BJ (cell line): ENCODE results near the gene MRPL21. TPM values are rescaled to one million over a fixed set of nuclear protein-coding genes. Genes with fewer than 3 reads are reported as not detected.

Experiments
- CTCF ChIA-PET: fragments of 350-600 bp; formaldehyde crosslinking; extraction: SDS; loops from one replicate; lab custom pipeline; 2021; ENCODE audit warnings: antibody characterized with exemption, inconsistent platforms; lab: Yijun Ruan, JAX
- POLR2A ChIA-PET: fragments of 300-600 bp; sonication (Branson Sonifier 250); formaldehyde crosslinking; extraction: SDS; loops from one replicate; lab custom pipeline; 2021; ENCODE audit warnings: antibody characterized with exemption; lab: Charles Lee
- DNase-seq: peaks from one replicate; pipeline ENCODE4 v3.0.0-alpha.2; 2011; ENCODE audit warnings: low read depth
- H3K27me3 ChIP-seq: 2 replicates; pipeline ENCODE4 v1.6.0; 2011; ENCODE audit warnings: low read length; ENCODE audit not compliant: control insufficient read depth, insufficient read depth
- H3K36me3 ChIP-seq: 2 replicates; pipeline ENCODE4 v1.5.1; 2011; ENCODE audit warnings: low read length; ENCODE audit not compliant: control insufficient read depth, insufficient read depth
- H3K4me3 ChIP-seq: 2 replicates; pipeline ENCODE4 v1.5.1; 2011; ENCODE audit warnings: low read depth, mild to moderate bottlenecking, control low read depth, low read length
- polyA plus RNA-seq: library from polyadenylated mRNA; depleted of rRNA; stranded (reverse); fragments of >200 nt; gene quantifications from 2 replicates; pipeline ENCODE4 v1.2.3, GENCODE V29; 2011
- TF ChIP-seq, protein P1 (sequence below): IDR thresholded peaks from 2 replicates; pipeline ENCODE4 v1.5.1; 2011; ENCODE audit warnings: low read depth, mild to moderate bottlenecking, control low read depth, inconsistent platforms, low read length, moderate library complexity; ENCODE audit not compliant: insufficient read depth

MRPL21 gene
- polyA plus RNA-seq, 1 experiment = 57.2 TPM

GRCh38 chr11:68911731-68912130 is 8.1 kb upstream of the MRPL21 start:
- no peak for DNase-seq
- ChIA-PET POLR2A (interaction anchor here (0.7 kb wide), 1 partner anchor 38 kb away, joined by 5 read pairs; no protein-coding TSS in a partner anchor), CTCF (no interaction called here)
- Histone ChIP-seq H3K36me3 (peaks cover 19% of the 10 kb centered on the region), H3K4me3 (no peak overlapping the region), H3K27me3 (no peaks in the 10 kb centered on the region)
- TF ChIP-seq, protein P1, sequence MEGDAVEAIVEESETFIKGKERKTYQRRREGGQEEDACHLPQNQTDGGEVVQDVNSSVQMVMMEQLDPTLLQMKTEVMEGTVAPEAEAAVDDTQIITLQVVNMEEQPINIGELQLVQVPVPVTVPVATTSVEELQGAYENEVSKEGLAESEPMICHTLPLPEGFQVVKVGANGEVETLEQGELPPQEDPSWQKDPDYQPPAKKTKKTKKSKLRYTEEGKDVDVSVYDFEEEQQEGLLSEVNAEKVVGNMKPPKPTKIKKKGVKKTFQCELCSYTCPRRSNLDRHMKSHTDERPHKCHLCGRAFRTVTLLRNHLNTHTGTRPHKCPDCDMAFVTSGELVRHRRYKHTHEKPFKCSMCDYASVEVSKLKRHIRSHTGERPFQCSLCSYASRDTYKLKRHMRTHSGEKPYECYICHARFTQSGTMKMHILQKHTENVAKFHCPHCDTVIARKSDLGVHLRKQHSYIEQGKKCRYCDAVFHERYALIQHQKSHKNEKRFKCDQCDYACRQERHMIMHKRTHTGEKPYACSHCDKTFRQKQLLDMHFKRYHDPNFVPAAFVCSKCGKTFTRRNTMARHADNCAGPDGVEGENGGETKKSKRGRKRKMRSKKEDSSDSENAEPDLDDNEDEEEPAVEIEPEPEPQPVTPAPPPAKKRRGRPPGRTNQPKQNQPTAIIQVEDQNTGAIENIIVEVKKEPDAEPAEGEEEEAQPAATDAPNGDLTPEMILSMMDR = no peak

DNA sequence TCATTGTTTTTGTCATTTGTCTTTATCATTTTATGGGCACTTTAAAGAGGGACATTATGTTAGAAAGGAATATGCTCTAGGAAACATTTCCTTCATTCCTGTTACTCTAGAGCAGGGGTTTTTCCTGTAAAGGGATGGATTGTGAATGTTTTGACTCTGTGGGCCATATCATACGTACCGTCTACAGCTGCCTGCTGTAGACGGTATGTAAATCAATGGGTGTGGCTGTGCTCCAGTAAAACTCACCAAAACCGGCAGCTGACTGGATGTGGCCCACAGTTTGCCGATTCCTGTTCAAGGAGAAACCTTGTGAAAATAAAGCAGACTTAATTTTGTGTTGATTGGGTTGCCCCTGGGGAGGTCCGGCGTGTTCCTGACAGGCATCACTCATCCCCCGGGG is 7.3 kb upstream of the MRPL21 start:
- POLR2A ChIA-PET = no interaction called here
- DNase-seq = no peak
- Histone ChIP-seq H3K36me3 (peaks cover 14% of the 10 kb centered on the region), H3K27me3 (no peaks in the 10 kb centered on the region), H3K4me3 (no peak overlapping the region)
- CTCF ChIA-PET = no interaction called here
- TF ChIP-seq, protein P1 = no peak

GRCh38 chr11:68908273-68908672 is 4.6 kb upstream of the MRPL21 start:
- ChIA-PET POLR2A (no interaction called here), CTCF (no interaction called here)
- H3K4me3 ChIP-seq = no peak overlapping the region
- H3K27me3 ChIP-seq = no peaks in the 10 kb centered on the region
- peaks cover 9% of the 10 kb centered on the region for H3K36me3 ChIP-seq
- DNase-seq = no peak
- TF ChIP-seq, protein P1 = no peak

GRCh38 chr11:68905421-68906360 is 2.1 kb upstream of the MRPL21 start:
- H3K4me3 ChIP-seq = no peak overlapping the region
- peaks cover 5% of the 10 kb centered on the region for H3K36me3 ChIP-seq
- TF ChIP-seq, protein P1 = no peak
- ChIA-PET CTCF (interaction anchor here (0.5 to 2.2 kb wide), 6 partner anchors 8 to 1185 kb away, joined by 3 to 6 read pairs (median 3); no protein-coding TSS in a partner anchor), POLR2A (no interaction called here)
- H3K27me3 ChIP-seq = no peaks in the 10 kb centered on the region
- no peak for DNase-seq

GRCh38 chr11:68904248-68904847 is 716 bp upstream of the MRPL21 start:
- DNase-seq = no peak
- TF ChIP-seq, protein P1 = no peak
- ChIA-PET CTCF (interaction anchor here (0.9 to 2.2 kb wide), 4 partner anchors 12 to 185 kb away, joined by 3 to 6 read pairs (median 4); no protein-coding TSS in a partner anchor), POLR2A (no interaction called here)
- Histone ChIP-seq H3K36me3 (peaks cover 10% of the 10 kb centered on the region), H3K4me3 (peak overlapping the region; percentile 93), H3K27me3 (no peaks in the 10 kb centered on the region)
